OCI-LY7 (cell line): ENCODE results near the gene ADCY1. TPM values are rescaled to one million over a fixed set of nuclear protein-coding genes. Genes with fewer than 3 reads are reported as not detected.

Experiments used
- BruUV-seq: library from RNA; stranded (reverse); fragments of 400-500 nt; replicated peaks from 2 replicates; lab custom pipeline; 2021; lab: Mats Ljungman, UMichigan
- CTCF ChIA-PET: fragments of 300-600 bp; sonication (Branson Sonifier 250); formaldehyde crosslinking; loops from one replicate; lab custom pipeline; 2022; ENCODE audit warnings: antibody characterized with exemption; ENCODE audit not compliant: unreplicated experiment; lab: Charles Lee
- POLR2A ChIA-PET: fragments of 300-600 bp; sonication (Branson Sonifier 250); formaldehyde crosslinking; loops from one replicate; lab custom pipeline; 2022; ENCODE audit warnings: antibody characterized with exemption; lab: Charles Lee
- DNase-seq: peaks from one replicate; pipeline ENCODE4 v3.0.0-alpha.2; 2015; ENCODE audit warnings: low spot score
- H2AFZ ChIP-seq: fragments of 200-600 bp; sonication (generic), shearing (Covaris generic); 2 replicates; pipeline ENCODE4 v1.6.1; 2014; ENCODE audit warnings: mild to moderate bottlenecking, antibody characterized with exemption, low read length, moderate library complexity
- H3K27ac ChIP-seq: fragments of 200-600 bp; sonication (generic); 2 replicates; pipeline ENCODE4 v1.5.1; 2014; ENCODE audit warnings: mixed run types, low read depth, mild to moderate bottlenecking, moderate library complexity, low read length, inconsistent platforms; ENCODE audit not compliant: poor library complexity, severe bottlenecking
- H3K36me3 ChIP-seq: fragments of 200-600 bp; sonication (generic); 2 replicates; pipeline ENCODE4 v1.6.1; 2014; ENCODE audit warnings: mild to moderate bottlenecking, antibody characterized with exemption, low read length, moderate library complexity, mixed read lengths; ENCODE audit not compliant: insufficient read depth
- H3K4me1 ChIP-seq: fragments of 200-600 bp; sonication (generic); 2 replicates; pipeline ENCODE4 v1.5.1; 2014; ENCODE audit warnings: mild to moderate bottlenecking, low read length; ENCODE audit not compliant: insufficient read depth, poor library complexity, severe bottlenecking
- H3K4me2 ChIP-seq: fragments of 200-600 bp; sonication (generic); 2 replicates; pipeline ENCODE4 v1.6.1; 2014; ENCODE audit warnings: mild to moderate bottlenecking, low read length
- H3K4me3 ChIP-seq: fragments of 200-600 bp; sonication (generic); 2 replicates; pipeline ENCODE4 v1.5.1; 2014; ENCODE audit warnings: mild to moderate bottlenecking, low read depth, low read length; ENCODE audit not compliant: poor library complexity, severe bottlenecking
- H3K79me2 ChIP-seq: fragments of 200-600 bp; sonication (generic); 2 replicates; pipeline ENCODE4 v1.6.1; 2016; ENCODE audit warnings: low read depth, mild to moderate bottlenecking, low read length, moderate library complexity, mixed read lengths; ENCODE audit not compliant: insufficient read depth
- H3K9me2 ChIP-seq: fragments of 200-600 bp; sonication (generic); 2 replicates; pipeline ENCODE4 v1.6.1; 2016; ENCODE audit warnings: mild to moderate bottlenecking, low read length, mixed read lengths; ENCODE audit not compliant: insufficient read depth
- H3K9me3 ChIP-seq: fragments of 200-600 bp; sonication (generic); 2 replicates; pipeline ENCODE4 v1.6.1; 2014; ENCODE audit warnings: mild to moderate bottlenecking, mixed run types, low read length, mixed read lengths
- H4K20me1 ChIP-seq: fragments of 200-600 bp; sonication (generic); 2 replicates; pipeline ENCODE4 v1.6.1; 2014; ENCODE audit warnings: mild to moderate bottlenecking, antibody characterized with exemption, low read length, moderate library complexity, mixed read lengths; ENCODE audit not compliant: insufficient read depth
- EZH2phosphoT487 ChIP-seq: fragments of 200-600 bp; sonication (generic); IDR thresholded peaks from 2 replicates; pipeline ENCODE4 v1.6.1; 2018; ENCODE audit warnings: low read depth, borderline replicate concordance, mild to moderate bottlenecking, mixed run types, antibody characterized with exemption, low read length, moderate library complexity, mixed read lengths
- intact Hi-C: fragments of 100-400 bp; cut with micrococcal nuclease; formaldehyde crosslinking; loops from one replicate; pipeline ENCODE4 v1.10.0; 2022; ENCODE audit not compliant: unreplicated experiment
- total RNA-seq, 2 experiments: library from RNA; depleted of rRNA in 1 of 2; stranded (reverse); fragments of >200 nt in 1 of 2; shearing (Covaris generic) in 1 of 2; gene quantifications; 2 replicates each; pipeline ENCODE4 v1.2.3, GENCODE V29; 2014 to 2022
- TF ChIP-seq, protein P1 (sequence below): fragments of 200-600 bp; sonication (generic); conservative IDR thresholded peaks from 2 replicates; pipeline ENCODE4 v1.5.1; 2014; ENCODE audit warnings: mild to moderate bottlenecking, antibody characterized with exemption, low read length, moderate library complexity, mixed read lengths

ADCY1 gene
- total RNA-seq, 2 experiments from 2014 or later: 0.13 TPM; not detected in 1

DNA sequence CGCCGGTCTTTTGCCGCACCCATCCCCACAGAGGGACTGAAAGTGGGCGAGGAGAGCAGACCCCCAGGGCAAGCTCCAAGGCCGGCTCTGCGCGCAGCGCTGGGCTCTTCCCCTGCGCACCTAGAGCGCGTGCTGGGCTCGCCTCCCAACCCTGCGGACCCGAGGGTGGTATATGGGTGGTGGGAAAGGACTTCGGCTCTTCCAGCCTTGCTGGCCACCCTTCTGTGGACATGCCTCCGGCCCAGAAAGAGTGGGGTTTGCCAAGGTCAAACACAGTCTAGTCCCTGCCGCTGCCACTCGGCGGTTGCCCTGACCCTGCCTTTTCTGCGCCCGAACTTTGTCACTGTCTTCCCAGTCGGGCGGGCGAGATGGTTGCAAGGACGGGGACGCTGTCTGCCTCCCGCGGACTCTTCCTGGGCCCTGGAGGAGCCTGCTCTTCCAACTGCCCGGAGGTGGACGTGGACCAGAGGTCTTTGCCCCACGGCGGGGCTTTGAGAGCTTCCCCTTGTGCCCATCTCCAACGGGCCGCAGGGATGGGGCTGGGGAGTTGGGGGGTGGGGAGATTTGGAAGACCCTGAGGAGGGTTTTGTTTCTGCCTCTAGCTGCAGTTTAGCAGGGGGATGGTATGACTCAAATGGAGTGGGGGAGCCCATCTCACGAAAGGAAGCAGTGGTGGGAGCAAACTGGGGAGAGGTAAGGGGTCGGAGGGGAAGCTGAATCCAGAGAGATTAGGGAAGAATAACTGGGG lies 1.5 kb downstream of the ADCY1 start:
- no peak for DNase-seq
- Histone ChIP-seq H3K9me3 (no peaks in the 10 kb centered on the region), H3K9me2 (no peaks in the 10 kb centered on the region), H3K27ac (no peak overlapping the region), H3K4me3 (no peak overlapping the region), H2AFZ (no peak overlapping the region), H3K4me1 (no peaks in the 10 kb centered on the region), H3K4me2 (no peak overlapping the region), H3K79me2 (no peaks in the 10 kb centered on the region), H4K20me1 (no peaks in the 10 kb centered on the region), H3K36me3 (no peaks in the 10 kb centered on the region)
- BruUV-seq: no TSS peak
- TF ChIP-seq, protein P1, sequence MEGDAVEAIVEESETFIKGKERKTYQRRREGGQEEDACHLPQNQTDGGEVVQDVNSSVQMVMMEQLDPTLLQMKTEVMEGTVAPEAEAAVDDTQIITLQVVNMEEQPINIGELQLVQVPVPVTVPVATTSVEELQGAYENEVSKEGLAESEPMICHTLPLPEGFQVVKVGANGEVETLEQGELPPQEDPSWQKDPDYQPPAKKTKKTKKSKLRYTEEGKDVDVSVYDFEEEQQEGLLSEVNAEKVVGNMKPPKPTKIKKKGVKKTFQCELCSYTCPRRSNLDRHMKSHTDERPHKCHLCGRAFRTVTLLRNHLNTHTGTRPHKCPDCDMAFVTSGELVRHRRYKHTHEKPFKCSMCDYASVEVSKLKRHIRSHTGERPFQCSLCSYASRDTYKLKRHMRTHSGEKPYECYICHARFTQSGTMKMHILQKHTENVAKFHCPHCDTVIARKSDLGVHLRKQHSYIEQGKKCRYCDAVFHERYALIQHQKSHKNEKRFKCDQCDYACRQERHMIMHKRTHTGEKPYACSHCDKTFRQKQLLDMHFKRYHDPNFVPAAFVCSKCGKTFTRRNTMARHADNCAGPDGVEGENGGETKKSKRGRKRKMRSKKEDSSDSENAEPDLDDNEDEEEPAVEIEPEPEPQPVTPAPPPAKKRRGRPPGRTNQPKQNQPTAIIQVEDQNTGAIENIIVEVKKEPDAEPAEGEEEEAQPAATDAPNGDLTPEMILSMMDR: no peak
- no peak for TF ChIP-seq EZH2phosphoT487
- intact Hi-C loops: no loop called here
- POLR2A ChIA-PET: interaction anchor here (0.6 kb wide), 1 partner anchor 1773 kb away, joined by 3 read pairs; no protein-coding TSS in a partner anchor
- CTCF ChIA-PET: no interaction called here

DNA sequence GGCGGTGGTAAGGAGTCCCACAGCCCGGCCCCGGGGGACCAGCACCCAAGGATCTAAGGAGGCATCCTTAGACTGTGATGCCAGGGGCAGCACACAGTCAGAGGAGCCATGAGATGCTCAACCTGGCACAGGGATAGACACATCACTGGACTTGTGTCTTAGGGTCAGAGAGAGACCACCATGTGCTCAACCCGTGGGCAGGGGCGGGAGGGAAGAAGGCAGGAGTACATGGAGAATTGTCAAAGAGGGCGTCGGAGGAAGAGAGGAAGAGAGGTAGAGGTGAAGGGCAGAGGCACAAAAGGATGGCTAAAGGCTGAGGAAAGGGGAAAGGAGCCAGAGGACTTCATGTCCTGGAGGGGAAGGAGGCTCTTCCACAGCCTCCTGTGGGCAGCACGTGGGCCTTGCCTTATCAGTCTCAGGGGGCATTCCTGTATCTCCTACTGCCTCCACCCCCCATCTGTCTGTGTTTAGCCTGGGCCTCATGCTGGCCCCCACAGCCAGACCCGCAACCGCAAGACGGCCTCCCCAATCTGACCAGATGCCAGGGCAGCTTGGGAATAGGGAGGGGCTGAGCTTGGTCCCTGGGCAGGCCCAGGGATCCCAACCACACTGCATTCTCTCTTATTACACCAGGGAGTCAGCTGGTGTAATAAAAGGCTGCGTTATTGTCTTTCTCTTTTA lies 2.2 kb downstream of the ADCY1 start:
- Histone ChIP-seq H3K27ac (no peak overlapping the region), H3K4me2 (no peak overlapping the region), H3K4me1 (no peaks in the 10 kb centered on the region), H4K20me1 (no peaks in the 10 kb centered on the region), H3K36me3 (no peaks in the 10 kb centered on the region), H3K9me3 (no peaks in the 10 kb centered on the region), H3K9me2 (no peaks in the 10 kb centered on the region), H3K4me3 (no peak overlapping the region), H2AFZ (no peak overlapping the region), H3K79me2 (no peaks in the 10 kb centered on the region)
- POLR2A ChIA-PET: no interaction called here
- no TSS peak for BruUV-seq
- no peak for DNase-seq
- CTCF ChIA-PET: no interaction called here
- intact Hi-C loops: no loop called here
- TF ChIP-seq, protein P1: no peak
- no peak for TF ChIP-seq EZH2phosphoT487

DNA sequence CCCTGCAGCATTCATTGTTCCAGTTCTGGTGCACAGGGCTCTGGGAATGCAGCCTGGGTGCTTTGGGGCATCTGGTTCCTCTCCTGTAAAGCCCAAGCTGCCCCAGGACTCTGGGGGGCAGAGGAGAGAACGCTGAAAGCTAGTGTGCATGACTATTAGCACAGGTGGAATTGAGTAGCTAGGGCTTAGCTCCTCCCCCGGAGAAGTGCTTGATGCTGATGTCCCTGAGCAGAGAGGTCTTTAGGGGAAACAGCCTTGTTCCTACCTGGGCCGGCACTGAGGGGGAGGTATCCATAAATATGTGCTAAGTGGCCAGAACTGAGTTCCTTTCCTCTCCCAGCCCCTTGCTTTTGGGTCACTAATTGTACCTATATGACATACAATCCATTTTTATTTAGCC lies 3.9 kb downstream of the ADCY1 start:
- no peaks in the 10 kb centered on the region for H3K4me1 ChIP-seq
- no peak overlapping the region for H2AFZ ChIP-seq
- H4K20me1 ChIP-seq: no peaks in the 10 kb centered on the region
- no peaks in the 10 kb centered on the region for H3K9me3 ChIP-seq
- H3K27ac ChIP-seq: no peak overlapping the region
- no peaks in the 10 kb centered on the region for H3K36me3 ChIP-seq
- ChIA-PET POLR2A (no interaction called here), CTCF (interaction anchor here (0.6 kb wide), 1 partner anchor 294 kb away, joined by 3 read pairs; no protein-coding TSS in a partner anchor)
- H3K79me2 ChIP-seq: no peaks in the 10 kb centered on the region
- H3K4me3 ChIP-seq: no peak overlapping the region
- intact Hi-C loops: no loop called here
- no peaks in the 10 kb centered on the region for H3K9me2 ChIP-seq
- BruUV-seq: no TSS peak
- no peak for DNase-seq
- TF ChIP-seq, protein P1: no peak
- TF ChIP-seq EZH2phosphoT487: no peak
- no peak overlapping the region for H3K4me2 ChIP-seq
